HG03520 (cell line): ENCODE measurements around the gene LANCL3.
"Not testable (repeated sequence)": the region's sequence is repeated elsewhere in the genome, so short reads cannot be mapped to it uniquely, and the experiment has no call there.

Experiments used
- ATAC-seq: cut with Tn5 transposase; IDR thresholded peaks from one replicate; pipeline ENCODE4 v1.9.1; 2021; ENCODE audit warnings: mild to moderate bottlenecking, moderate library complexity; ENCODE audit not compliant: unreplicated experiment

LANCL3 gene

GRCh38 chrX:37609727-37610126, 38.3 kb downstream of the LANCL3 start:
- no peak for ATAC-seq

DNA sequence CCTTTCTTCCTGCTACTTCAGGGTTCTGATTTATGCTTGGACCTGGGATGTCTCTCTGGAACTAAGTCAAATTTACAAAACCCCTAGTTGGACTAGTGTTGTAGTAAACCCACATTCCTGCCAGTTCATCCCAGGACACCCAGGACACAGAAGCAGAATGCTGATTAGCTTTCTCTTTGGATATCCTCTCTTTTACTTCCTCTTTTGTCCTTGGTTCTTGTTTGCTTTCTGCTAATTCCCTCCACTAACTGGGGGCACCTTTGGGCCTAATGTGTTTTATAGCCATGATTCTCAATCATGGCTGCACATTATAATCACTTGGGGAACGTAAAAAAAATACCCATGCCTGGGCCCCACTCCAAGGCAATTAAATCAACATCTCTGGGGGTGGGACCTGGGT, 42.5 kb downstream of the LANCL3 start:
- no peak for ATAC-seq

DNA sequence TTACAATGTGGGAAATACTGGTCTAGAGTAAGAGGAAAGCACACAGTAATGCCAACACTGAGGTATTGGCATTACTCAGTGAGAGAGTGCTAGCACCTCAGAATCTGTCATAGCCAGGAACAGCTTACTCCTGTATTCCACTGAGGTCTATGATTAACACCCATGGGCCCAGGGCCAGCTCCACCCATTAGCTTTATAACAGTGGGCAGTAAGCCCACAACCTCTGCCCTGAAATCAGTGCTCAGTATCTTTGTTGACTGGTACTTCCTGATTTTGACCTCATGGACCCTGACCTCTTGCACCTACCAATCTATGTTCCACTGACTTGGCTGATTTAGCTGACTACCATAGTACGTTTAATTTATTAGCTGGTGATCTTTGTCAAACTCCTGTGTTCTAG, 56.1 kb downstream of the LANCL3 start:
- ATAC-seq = no peak

DNA sequence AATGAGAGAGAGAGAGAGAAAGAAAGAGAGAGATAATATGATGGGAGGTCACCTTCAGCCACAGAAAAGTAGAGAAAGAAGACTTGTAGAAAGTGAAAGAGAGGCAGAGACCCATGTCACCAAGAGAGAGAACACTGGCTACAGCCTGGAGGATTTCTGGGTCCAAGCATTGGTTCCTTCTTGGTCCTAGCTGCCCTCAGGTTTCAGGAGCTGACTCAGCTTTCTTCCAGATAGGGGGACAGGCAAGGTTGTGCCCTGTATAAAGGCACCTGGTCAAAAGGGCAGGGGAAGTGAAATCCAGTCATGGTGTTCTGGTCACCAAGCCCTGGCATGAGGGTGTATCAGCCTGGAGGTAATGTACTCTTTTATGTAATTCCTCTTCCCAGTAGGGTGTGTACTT, 66.6 kb downstream of the LANCL3 start:
- ATAC-seq = no peak

DNA sequence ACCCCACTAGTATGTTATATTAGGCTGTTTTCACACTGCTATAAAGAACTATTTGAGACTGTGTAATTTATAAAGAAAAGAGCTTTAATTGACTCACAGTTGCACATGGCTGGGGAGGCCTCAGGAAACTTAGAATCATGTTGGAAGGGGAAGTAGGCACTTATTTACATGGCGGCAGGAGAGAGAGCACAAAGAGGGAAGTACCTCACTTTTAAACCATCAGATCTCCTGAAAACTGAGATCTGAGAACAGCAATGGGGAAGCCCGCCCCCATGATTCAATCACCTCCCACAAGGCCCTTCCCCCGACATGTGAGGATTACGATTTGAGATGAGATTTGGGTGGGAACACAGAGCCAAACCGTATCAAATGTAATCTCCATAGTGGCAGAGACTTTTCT, 68.7 kb downstream of the LANCL3 start:
- ATAC-seq = no peak

GRCh38 chrX:37641859-37642258, 70.4 kb downstream of the LANCL3 start:
- ATAC-seq = no peak

- ATAC-seq = no peak
These were observed 73.2 kb downstream of the LANCL3 start for GRCh38 chrX:37644381-37645305.

- no peak for ATAC-seq
These were observed 74.8 kb downstream of the LANCL3 start for GRCh38 chrX:37646254-37646653.

- not testable (repeated sequence) for ATAC-seq
These were observed 79.4 kb downstream of the LANCL3 start for GRCh38 chrX:37650879-37651278.

GRCh38 chrX:37651921-37652452, 80.5 kb downstream of the LANCL3 start:
- ATAC-seq = no peak

DNA sequence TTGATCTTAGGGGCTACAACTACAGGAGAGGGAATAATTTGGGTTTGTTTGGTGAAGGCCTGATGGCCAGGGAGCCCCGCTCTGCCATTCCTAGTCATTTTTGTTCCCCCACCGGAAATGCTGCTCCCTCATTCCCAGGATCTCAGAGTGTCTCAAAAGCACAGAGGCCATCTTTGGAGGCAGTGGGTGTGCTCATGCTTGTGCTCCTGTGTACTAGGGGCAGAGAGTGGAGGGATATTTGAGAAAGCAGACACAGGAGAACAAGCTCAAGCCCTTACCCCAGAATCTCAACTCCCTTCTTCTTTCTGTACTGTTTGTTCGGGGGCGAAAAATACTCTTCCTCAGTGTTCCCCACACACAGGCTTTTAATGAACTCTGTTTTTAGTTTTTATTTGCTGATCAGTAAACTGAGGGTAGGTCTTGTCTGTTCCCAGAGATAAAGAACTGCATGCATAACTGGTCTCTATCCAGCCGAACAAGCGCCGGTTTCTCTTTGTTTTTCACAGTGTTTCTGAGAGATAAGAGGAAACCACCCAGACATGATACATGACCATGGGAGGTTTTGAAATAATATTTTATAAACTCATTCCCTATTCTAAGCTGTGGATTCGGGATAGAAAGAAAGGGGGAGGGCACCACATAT, 81.2 kb downstream of the LANCL3 start:
- no peak for ATAC-seq

DNA sequence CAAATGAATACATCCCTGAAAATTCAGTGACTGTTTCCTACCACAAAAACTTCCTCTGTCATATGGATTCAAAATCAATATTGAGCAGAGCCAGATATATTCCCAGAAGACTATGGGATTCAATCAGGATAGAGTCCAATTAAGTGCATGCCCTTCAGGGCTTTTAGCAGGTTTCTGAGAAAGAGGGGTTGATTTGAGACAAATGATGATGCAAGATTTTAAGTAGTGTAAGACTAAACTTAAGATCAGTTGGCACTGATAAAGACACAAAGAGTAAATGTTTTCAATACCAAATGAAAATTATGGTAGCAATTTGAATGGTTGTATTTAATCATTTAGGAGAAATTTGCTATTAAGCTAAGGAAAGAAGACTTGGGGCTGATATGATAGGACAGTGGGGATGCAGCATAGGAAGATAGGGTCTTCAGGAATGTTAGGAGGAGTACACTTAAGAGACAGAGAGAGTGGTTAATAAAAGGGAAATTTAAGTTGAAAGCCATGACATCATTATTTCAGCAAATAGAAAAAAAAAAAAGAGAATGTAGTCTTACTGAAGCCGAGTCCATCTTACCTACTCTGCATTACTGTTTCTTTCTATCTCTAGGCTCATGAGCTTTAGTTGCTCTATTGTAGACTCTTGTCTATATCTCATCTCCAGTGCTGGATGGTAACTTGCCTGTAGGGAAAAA, 82.1 kb downstream of the LANCL3 start:
- no peak for ATAC-seq

DNA sequence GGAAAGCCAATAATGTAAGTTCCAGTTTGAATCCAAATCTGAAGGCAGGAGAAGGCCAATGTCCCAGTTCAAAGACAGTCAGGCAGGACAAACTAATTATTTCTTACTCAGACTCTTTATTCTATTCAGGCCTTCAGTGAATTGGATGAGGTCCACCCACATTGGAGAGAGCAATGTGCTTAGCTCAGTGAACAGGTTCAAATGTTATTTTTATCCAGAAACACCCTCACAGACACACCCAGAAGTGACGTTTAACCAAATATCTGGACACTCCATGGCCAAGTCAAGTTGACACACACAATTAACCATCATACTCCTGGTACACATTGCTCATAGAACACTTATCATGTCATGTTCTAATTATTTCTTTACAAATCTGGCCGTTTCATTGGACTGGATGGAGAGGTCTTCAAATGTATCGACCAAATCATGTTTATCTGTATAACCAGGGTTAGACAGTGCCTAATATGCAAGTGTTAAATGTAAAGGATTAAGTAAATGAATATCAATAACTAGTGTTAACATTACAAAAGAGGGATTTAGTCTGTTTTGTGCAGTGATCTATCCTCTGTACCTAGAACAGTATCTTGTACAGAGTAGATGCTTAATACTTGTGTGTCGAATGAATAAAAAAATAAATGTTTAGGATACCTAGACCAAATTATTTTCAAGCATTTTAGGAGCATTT, 87.0 kb downstream of the LANCL3 start:
- no peak for ATAC-seq

DNA sequence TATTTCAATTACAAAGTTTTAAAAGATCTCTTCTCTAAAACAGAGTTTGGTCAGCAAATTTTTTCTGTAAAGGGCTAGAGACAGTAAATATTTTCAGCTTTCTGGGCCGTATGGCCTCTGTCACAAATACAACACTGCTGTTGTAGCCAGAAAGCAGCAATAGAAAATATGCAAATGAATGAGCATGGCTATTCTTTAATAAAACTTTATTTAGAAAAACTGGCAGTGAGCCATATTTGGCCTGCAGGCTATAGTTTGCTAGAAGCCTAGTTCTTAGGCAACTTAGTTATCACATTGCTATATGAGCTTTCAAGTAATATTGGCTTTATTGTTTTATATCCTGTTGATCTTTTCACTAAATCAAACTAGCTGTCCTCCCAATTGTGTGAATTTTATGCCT, 87.6 kb downstream of the LANCL3 start:
- ATAC-seq = no peak

DNA sequence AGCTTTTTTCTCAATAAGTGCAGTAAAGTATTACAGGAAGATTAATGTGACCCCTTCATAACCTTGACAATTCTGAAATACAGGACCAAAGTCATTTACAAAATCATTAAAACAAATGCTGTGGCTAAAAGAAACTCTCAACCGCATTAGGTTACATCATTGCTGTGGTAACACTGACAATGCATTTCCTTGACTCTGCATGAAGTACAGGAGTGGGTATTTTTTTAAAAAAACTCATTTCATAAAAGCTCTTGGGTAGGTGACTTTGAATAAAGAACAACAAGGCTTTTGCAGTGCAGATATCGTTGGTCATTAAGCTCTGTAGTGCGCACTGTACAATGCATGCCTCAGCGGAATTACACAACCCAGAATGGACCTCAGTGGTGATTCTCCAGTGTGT, 90.7 kb downstream of the LANCL3 start:
- no peak for ATAC-seq

DNA sequence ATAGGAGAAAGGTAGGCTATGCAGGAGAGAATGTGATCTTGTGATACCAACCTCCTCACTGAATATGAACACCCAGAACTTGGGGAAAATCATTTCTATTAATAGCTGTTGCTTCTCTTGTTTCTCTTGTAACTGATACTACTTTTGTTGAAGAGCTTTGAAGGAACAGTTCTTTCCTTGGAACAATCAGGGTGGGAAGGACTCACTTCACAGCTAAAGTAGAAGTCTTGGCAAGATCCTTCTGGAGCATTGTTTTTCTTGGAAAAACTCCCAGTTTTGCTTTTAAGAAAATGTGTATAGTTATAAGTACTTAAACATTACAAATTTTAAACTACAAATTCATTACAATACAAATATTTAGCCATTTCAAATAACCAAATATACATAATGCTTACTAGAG, 95.1 kb downstream of the LANCL3 start:
- ATAC-seq = no peak

DNA sequence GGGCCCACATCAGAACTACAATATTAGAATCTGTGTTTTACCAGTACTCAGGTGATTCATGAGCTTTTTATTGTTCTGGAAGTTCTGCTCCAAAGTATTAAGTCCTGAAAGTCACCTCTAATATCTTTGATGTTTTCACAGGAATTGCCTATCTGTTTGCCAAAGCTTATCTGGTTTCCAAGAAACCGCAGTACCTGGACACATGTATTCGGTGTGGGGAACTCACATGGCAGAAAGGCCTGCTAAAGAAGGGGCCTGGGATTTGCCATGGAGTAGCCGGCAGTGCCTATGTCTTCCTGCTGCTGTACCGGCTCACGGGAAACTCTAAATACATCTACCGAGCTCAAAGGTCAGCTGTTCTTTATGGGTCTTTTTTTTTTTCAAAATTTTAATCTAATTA, 95.7 kb downstream of the LANCL3 start:
- no peak for ATAC-seq

DNA sequence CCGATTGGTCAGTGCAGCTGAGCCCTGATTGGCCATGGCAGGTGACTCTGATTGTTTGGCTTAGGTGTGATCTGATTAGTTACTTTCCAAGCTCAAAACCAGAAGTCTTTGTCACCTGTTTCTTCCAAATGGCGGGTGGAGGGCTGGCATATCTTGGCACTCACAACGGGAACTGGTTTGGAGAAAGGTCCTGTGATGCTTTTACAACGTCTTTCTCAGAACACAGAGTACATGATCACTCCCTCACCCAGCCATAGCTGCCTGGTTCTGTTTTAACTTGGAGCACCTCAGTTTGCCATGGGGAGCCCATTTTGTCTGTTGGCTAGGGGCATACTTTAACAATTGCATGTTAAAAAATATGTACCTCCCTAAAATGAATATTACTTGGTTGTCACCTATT, 101.1 kb downstream of the LANCL3 start:
- no peak for ATAC-seq

- ATAC-seq = no peak
These were observed 105.3 kb downstream of the LANCL3 start for GRCh38 chrX:37676811-37677210.

- ATAC-seq = no peak
These were observed 105.8 kb downstream of the LANCL3 start for GRCh38 chrX:37677243-37677642.

DNA sequence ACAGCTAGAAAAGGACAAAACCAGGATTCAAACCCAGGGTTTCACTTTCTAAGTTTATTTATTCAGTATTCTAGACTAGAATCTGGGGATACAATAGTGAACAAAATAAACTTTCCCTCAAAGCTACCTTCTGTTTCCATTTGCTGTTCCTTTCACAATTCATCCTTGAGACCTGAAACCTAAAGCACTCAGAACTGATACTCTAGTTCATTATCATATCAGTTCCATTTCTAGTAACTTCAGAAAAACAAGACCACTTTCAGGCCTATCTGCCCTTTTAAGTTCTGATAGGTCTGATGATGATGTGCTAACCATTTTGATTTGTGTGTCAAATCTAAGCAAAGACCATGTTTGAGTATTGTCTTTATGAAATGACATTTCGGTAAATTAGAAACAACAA, 106.3 kb downstream of the LANCL3 start:
- peak; percentile 73 for ATAC-seq
